VCaP (cell line): ENCODE data around the gene GOLPH3L.
"Not testable (repeated sequence)": the region's sequence is repeated elsewhere in the genome, so short reads cannot be mapped to it uniquely, and the experiment has no call there.

Experiments used
- H3K27ac ChIP-seq: fragments of 450-650 bp; 2 replicates; pipeline ENCODE4 v1.5.1; 2017
- CTCF ChIP-seq: fragments of 450-650 bp; conservative IDR thresholded peaks from 2 replicates; pipeline ENCODE4 v1.5.1; 2017; ENCODE audit warnings: mild to moderate bottlenecking, moderate library complexity

The GOLPH3L gene

GRCh38 chr1:150628766-150629114 is 68.2 kb downstream of the GOLPH3L start:
- TF ChIP-seq CTCF = no peak
- peak overlapping the region; percentile 95 for H3K27ac ChIP-seq

DNA sequence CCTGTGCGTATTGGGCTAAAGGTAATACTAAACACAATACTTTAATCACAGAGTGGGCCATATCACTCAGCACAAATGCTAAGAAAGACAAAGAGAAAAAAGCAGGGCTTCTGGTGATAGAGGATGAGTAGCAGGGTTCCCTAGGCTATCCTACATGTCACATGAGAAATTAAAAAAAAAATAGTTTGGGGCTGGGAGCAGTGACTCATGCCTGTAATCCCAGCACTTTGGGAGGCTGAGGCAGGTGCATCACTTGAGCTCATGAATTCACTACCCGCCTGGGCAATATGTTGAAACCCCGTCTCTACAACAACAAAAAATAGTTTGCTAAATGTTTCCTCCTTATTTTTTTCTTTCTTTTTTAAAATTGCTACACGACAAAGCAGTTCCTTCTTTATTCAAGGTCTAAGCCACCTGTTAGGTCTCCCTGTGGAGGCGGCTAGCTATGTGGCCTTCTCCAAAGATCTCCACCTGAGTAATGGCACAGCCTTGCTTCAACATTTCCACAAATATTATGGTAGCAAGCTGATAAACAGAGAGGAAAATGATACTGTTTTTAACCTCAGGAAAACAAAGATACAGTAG is 69.0 kb downstream of the GOLPH3L start:
- no peak for TF ChIP-seq CTCF
- peak overlapping the region; percentile 95; the same call in 1 of the 2 replicates for H3K27ac ChIP-seq

DNA sequence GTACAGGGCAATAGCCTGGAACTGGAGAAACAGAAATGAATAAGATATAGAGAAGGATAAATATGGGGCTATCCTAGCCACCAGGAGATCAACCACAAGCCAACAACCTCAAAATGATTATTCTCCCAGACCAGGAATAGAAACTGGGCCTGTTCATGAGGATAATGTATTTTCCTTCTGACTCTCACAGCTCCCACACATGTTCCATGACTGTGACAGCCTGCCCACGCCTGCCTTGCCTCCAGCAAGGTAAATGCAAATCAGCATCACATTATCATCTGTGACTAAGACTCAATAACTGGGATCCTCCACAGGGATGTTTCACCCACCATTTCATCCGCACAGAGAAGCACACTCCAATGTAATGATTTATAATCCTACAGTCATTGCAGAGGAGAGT is 70.8 kb downstream of the GOLPH3L start:
- no peak overlapping the region for H3K27ac ChIP-seq
- no peak for TF ChIP-seq CTCF

DNA sequence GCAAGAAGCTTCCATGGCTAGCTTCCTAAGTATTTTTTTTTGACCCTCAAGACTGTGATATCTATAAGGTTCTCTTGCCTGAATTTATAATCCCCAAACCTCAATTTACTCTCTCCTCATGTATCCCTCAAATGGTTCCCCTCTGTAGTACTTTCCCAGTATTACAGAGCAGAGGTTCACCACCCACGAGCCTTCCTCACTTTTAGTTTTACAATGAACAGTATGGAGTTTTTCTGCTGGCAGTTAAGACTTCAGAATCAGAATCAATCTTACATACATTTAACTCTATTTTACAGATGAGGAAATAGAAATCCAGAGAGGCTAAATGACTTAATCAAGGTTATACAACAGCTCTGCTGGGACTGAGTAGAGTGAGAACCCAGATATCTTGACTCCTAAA is 72.4 kb downstream of the GOLPH3L start:
- not testable (repeated sequence) for H3K27ac ChIP-seq

DNA sequence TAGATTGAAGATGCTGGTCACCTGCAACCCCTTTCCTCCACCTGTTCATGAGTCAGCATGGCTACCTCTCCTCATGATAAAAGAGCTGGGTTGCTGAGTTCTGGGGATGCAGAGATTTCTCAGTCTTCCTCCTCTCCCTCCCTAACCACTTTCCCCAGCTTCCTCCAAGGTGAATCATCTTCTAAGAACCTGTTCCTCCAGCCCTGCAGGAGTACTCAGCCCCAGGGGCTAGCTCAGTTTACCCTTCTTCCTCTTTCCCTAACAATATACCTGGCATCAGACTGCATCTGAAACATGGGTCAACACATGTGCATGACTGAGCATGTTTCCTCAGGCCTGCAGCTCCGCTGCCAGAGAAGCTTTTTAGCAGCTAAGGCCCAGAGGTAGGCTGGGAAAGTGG is 72.8 kb downstream of the GOLPH3L start:
- H3K27ac ChIP-seq = not testable (repeated sequence)

GRCh38 chr1:150622303-150622975 is 74.5 kb downstream of the GOLPH3L start:
- TF ChIP-seq CTCF = no peak

GRCh38 chr1:150621497-150622302 is 75.3 kb downstream of the GOLPH3L start:
- TF ChIP-seq CTCF = peak; percentile 80

More at GRCh38 chr1:150622303-150622975, 74.5 kb downstream of the GOLPH3L start:
- peak overlapping the region; percentile 55; the same call in 1 of the 2 replicates for H3K27ac ChIP-seq

GRCh38 chr1:150620919-150621318 is 76.0 kb downstream of the GOLPH3L start:
- H3K27ac ChIP-seq = peak overlapping the region; percentile 55
- no peak for TF ChIP-seq CTCF

More at GRCh38 chr1:150621497-150622302, 75.3 kb downstream of the GOLPH3L start:
- H3K27ac ChIP-seq = peak overlapping the region; percentile 55
